AG04449 (cell line): Measurements from ENCODE around the gene KCNQ1.

Experiments
- CTCF ChIA-PET: fragments of 350-600 bp; formaldehyde crosslinking; extraction: SDS; loops from one replicate; lab custom pipeline; 2021; ENCODE audit warnings: antibody characterized with exemption; lab: Yijun Ruan, JAX
- POLR2A ChIA-PET: fragments of 400-600, 350-600 bp; formaldehyde crosslinking; extraction: SDS; loops from one replicate; lab custom pipeline; 2020; ENCODE audit warnings: antibody characterized with exemption, inconsistent platforms; lab: Yijun Ruan, JAX
- DNase-seq: peaks from one replicate; pipeline ENCODE4 v3.0.0-alpha.2; 2010; ENCODE audit warnings: low read depth, low spot score
- H3K4me3 ChIP-seq: 2 replicates; pipeline ENCODE4 v1.5.1; 2011; ENCODE audit warnings: low read depth, mild to moderate bottlenecking, control low read depth, low read length
- TF ChIP-seq, protein P1 (sequence below): IDR thresholded peaks from one replicate; pipeline ENCODE4 v1.5.1; 2011; ENCODE audit warnings: mild to moderate bottlenecking, moderate library complexity, low read length, control low read depth, inconsistent platforms; ENCODE audit not compliant: insufficient read depth; ENCODE audit errors: missing control alignments

Gene KCNQ1

DNA sequence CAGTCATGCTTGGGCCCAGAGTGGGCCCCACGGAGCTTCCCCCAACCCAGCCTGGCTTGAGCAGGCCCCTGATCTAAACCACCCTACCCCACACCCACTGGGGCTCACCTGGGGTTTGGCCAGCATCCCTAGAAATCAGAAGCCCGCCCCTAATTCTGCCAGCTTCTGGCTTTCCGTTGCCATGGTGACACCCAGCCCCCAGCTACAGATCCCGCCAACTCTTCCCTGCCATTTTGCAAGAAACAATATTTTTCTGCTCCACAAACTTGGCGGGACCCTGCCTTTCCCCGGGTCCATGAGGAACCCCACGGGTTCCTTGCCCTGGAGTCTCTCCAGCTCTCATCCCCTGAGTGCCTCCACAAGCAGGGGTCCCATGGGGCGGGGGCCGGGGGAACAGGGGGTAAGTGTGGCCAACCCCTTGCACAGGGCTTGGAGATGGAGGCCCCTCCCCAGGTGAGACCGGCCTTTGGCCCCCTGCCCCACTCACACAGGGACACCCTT lies 350.7 kb downstream of the KCNQ1 start:
- H3K4me3 ChIP-seq = no peak overlapping the region
- TF ChIP-seq, protein P1, sequence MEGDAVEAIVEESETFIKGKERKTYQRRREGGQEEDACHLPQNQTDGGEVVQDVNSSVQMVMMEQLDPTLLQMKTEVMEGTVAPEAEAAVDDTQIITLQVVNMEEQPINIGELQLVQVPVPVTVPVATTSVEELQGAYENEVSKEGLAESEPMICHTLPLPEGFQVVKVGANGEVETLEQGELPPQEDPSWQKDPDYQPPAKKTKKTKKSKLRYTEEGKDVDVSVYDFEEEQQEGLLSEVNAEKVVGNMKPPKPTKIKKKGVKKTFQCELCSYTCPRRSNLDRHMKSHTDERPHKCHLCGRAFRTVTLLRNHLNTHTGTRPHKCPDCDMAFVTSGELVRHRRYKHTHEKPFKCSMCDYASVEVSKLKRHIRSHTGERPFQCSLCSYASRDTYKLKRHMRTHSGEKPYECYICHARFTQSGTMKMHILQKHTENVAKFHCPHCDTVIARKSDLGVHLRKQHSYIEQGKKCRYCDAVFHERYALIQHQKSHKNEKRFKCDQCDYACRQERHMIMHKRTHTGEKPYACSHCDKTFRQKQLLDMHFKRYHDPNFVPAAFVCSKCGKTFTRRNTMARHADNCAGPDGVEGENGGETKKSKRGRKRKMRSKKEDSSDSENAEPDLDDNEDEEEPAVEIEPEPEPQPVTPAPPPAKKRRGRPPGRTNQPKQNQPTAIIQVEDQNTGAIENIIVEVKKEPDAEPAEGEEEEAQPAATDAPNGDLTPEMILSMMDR = no peak
- POLR2A ChIA-PET = no interaction called here

GRCh38 chr11:2796091-2796490 lies 351.3 kb downstream of the KCNQ1 start:
- no peak overlapping the region for H3K4me3 ChIP-seq
- ChIA-PET CTCF (no interaction called here), POLR2A (no interaction called here)
- DNase-seq = no peak
- TF ChIP-seq, protein P1 = no peak

More for the DNA sequence above, 350.7 kb downstream of the KCNQ1 start:
- CTCF ChIA-PET = no interaction called here
- no peak for DNase-seq

- ChIA-PET CTCF (no interaction called here), POLR2A (no interaction called here)
Measured at GRCh38 chr11:2796508-2797113, 351.8 kb downstream of the KCNQ1 start.

GRCh38 chr11:2797121-2797711 lies 352.4 kb downstream of the KCNQ1 start:
- ChIA-PET POLR2A (no interaction called here), CTCF (no interaction called here)
- no peak overlapping the region for H3K4me3 ChIP-seq
- TF ChIP-seq, protein P1 = no peak
- DNase-seq = no peak

More at GRCh38 chr11:2796508-2797113, 351.8 kb downstream of the KCNQ1 start:
- no peak for DNase-seq
- TF ChIP-seq, protein P1 = no peak
- no peak overlapping the region for H3K4me3 ChIP-seq

DNA sequence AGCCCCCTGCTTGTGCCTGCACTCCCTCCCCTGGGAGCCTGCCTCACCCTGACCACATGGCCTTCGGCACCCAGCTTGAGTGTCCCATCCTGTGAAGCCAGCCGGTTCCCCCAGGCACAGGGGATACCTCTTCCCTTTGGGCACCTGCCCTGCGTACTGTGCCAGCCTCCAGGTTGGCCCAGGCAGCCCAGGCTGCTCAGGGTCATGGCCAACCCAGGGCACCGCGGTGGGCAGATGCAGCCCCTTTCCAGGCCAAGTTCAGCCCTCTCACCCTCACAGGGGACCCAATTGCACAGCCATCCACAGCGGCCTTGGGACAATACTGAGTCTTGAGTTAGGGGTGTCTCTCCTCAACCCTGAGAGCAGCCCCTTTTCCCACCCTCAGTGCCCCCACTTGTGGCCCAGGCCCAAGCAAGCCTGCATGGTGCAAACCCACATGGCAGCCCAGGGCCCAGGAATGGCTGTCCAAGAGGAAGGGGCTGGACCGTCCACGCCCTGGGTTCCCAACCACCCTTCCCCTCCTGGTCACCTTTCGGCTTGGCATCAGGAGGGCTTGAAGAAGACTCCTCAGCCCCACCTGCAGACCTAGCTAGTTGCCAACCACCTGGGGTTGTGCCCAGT lies 353.0 kb downstream of the KCNQ1 start:
- H3K4me3 ChIP-seq = no peak overlapping the region
- TF ChIP-seq, protein P1 = no peak
- POLR2A ChIA-PET = no interaction called here
- CTCF ChIA-PET = no interaction called here
- no peak for DNase-seq

DNA sequence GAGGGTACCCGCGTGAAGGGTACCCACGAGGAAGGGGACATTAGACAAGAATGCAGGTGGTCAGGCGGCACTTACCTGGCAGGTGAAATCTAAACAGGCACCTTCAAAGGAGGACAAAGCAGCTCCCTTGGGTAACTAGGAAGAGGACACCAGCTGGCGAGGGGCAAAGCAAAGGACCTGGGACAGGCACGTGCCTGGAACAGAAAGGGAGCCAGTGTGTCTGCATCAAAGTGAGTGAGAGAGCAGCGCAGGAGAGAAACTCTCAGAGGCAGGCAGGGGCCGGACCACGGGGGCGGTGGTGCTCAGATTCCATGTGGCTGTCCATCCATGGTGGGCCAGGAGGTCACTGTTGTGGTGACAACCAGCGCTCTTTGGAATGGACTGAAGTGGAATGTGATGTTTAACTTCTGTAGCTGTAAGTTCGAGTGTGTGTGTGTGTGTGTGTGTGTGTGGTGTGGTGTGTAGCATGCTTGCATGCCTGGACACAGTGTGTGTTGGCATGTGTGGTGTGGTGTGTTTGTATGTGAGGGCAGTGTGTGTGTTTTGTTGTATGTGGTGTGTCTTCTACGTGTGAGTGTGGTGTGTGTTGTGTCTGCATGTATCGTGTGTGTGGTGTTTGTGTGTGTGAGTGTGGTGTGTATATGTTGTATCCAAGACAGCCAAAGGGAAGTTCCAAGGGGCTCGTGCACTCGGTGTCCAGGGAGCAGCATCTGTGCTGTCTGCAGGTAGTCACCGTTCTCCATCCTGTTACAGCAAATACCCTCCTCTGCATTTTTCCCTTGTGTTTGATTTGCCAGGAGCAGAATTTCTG lies 354.3 kb downstream of the KCNQ1 start:
- no peak overlapping the region for H3K4me3 ChIP-seq
- CTCF ChIA-PET = no interaction called here
- no peak for DNase-seq

More for the DNA sequence above, 354.3 kb downstream of the KCNQ1 start:
- TF ChIP-seq, protein P1 = no peak
- POLR2A ChIA-PET = no interaction called here
